Activated CD4-positive, alpha-beta T cell treated with anti-CD3 and anti-CD28 coated beads, Interleukin-2, amount 10 ng/mL, durations not matched to agents 7 days and 5 days (primary cell): Measurements from ENCODE around the gene OPHN1. TPM values are rescaled to one million over a fixed set of nuclear protein-coding genes. Genes with fewer than 3 reads are reported as not detected.

Experiments used
- CTCF ChIA-PET: fragments of 350-600 bp; sonication (Branson Sonifier 250); formaldehyde crosslinking; loops from one replicate; lab custom pipeline; 2021; ENCODE audit warnings: antibody characterized with exemption; lab: Charles Lee
- POLR2A ChIA-PET: fragments of 350-600 bp; sonication (Branson Sonifier 250); formaldehyde crosslinking; loops from one replicate; lab custom pipeline; 2021; ENCODE audit warnings: antibody characterized with exemption; lab: Charles Lee
- DNase-seq: peaks from one replicate; pipeline ENCODE4 v3.0.0-alpha.2; 2020
- H3K27ac Mint-ChIP-seq: one replicate; pipeline ENCODE4 v1.8.0; 2021; ENCODE audit warnings: mild to moderate bottlenecking, moderate library complexity, mixed read lengths
- H3K27me3 Mint-ChIP-seq: one replicate; pipeline ENCODE4 v1.8.0; 2021; ENCODE audit warnings: mixed read lengths
- H3K36me3 Mint-ChIP-seq: one replicate; pipeline ENCODE4 v1.8.0; 2021; ENCODE audit warnings: low read depth, mixed read lengths
- H3K4me1 Mint-ChIP-seq: one replicate; pipeline ENCODE4 v1.8.0; 2021; ENCODE audit warnings: mixed read lengths
- H3K4me3 Mint-ChIP-seq: one replicate; pipeline ENCODE4 v1.8.0; 2021; ENCODE audit warnings: mild to moderate bottlenecking, moderate library complexity, mixed read lengths
- H3K9me3 Mint-ChIP-seq: one replicate; pipeline ENCODE4 v1.8.0; 2021; ENCODE audit warnings: mixed read lengths
- total RNA-seq, 2 experiments: library from RNA; stranded (reverse); gene quantifications; one replicate each; pipeline ENCODE4 v1.2.3, GENCODE V29; 2021

The OPHN1 gene
- total RNA-seq, 2 experiments from 2014 or later, result 0.07 to 0.10 TPM

DNA sequence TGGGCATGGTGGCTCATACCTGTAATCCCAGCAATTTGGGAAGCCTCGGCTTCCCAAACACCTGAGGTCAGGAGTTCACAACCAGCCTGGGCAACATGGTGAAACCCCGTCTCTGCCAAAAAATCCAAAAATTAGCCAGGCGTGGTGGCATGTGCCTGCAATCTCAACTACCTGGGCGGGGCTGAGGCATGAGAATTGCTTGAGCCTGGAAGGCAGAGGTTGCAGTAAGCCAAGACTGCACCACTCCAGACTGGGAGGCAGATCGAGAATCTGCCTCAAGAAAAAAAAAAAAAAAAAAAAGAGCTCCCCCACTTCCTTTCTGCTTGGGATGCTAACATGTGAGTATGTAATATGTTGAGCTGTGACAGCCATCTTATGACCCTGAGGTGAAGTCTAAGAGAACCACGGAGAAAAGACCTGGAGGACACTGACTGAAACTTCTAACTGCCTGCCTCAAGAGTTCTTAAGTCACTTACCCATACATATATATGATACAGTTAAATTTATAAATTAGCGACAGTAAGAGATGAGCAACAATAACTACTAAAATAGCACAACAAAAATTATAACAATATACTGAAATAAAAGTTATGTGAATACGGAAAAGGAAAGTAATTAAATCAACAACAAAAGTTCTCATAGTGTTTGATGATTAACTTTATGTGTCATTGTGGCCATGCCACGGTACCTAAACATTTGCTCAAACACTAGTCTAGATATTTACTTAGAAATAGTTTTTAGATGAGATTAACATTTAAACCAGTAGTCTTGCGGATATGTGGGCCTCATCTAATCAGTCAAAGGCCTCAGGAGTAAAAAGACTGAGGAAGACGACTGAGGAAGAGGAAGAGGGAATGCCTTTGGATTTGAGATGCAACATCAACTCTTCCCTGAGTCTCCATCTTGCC lies 178.3 kb downstream of the OPHN1 start:
- H3K4me3 Mint-ChIP-seq, result no peak overlapping the region
- ChIA-PET POLR2A (no interaction called here), CTCF (no interaction called here)
- no peaks in the 10 kb centered on the region for H3K36me3 Mint-ChIP-seq
- H3K4me1 Mint-ChIP-seq, result no peaks in the 10 kb centered on the region
- H3K9me3 Mint-ChIP-seq, result no peaks in the 10 kb centered on the region
- no peak overlapping the region for H3K27ac Mint-ChIP-seq
- H3K27me3 Mint-ChIP-seq, result no peaks in the 10 kb centered on the region
- no peak for DNase-seq

- H3K36me3 Mint-ChIP-seq, result no peaks in the 10 kb centered on the region
- H3K27me3 Mint-ChIP-seq, result no peaks in the 10 kb centered on the region
- H3K4me1 Mint-ChIP-seq, result no peaks in the 10 kb centered on the region
- DNase-seq, result no peak
- H3K4me3 Mint-ChIP-seq, result no peak overlapping the region
- H3K27ac Mint-ChIP-seq, result no peak overlapping the region
- ChIA-PET CTCF (no interaction called here), POLR2A (no interaction called here)
- no peaks in the 10 kb centered on the region for H3K9me3 Mint-ChIP-seq
Observed at GRCh38 chrX:68252664-68253063, 180.6 kb downstream of the OPHN1 start.

GRCh38 chrX:68249903-68250302 lies 183.4 kb downstream of the OPHN1 start:
- Mint-ChIP-seq H3K4me3 (no peak overlapping the region), H3K27ac (no peak overlapping the region), H3K9me3 (no peaks in the 10 kb centered on the region), H3K36me3 (no peaks in the 10 kb centered on the region), H3K27me3 (no peaks in the 10 kb centered on the region), H3K4me1 (no peaks in the 10 kb centered on the region)
- ChIA-PET POLR2A (no interaction called here), CTCF (no interaction called here)
- DNase-seq, result no peak

DNA sequence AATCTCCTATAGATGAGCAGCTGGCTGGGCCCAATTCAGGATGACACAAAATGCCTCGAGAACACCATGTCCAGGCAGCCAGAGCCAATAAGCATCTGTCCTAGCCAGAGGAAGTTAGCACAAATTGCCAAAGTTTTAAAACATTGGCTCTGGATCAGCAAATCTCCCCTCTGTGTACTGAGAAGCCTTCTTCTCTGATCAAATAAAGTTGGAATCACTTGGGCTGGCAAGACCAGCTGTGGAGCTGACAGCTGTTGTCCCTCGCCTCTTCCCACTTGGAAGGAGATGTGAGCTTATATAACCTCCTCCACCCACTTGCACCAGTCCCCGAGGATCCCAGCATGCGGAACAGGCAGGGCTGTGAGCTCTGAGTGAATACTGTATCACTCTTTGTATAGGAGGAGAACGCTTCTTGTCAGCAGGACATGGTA lies 183.9 kb downstream of the OPHN1 start:
- Mint-ChIP-seq H3K4me1 (no peaks in the 10 kb centered on the region), H3K27me3 (no peaks in the 10 kb centered on the region), H3K27ac (no peak overlapping the region), H3K36me3 (no peaks in the 10 kb centered on the region), H3K9me3 (no peaks in the 10 kb centered on the region), H3K4me3 (no peak overlapping the region)
- ChIA-PET CTCF (no interaction called here), POLR2A (no interaction called here)
- DNase-seq, result no peak

DNA sequence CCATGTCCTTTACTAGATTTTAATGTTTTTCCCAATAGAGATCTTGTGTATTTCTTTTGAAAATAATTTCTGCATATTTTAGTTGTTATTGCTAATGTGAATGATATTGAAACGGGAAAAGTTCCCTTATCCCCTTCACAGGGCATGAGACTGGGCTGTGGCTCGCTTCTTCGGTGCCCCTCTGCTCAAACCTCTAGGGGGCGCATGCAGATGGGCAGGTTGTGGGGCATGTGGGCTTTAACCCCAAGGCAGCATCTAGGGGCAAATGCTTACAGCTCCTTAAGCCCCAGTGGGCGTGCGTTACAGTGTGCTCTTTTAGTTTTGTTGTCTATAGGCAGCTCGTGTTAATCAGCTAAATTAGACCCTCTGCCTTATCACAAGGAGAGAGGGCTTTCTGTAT lies 194.7 kb downstream of the OPHN1 start:
- Mint-ChIP-seq H3K27me3 (no peaks in the 10 kb centered on the region), H3K4me3 (no peak overlapping the region), H3K27ac (no peak overlapping the region), H3K36me3 (no peaks in the 10 kb centered on the region), H3K9me3 (no peaks in the 10 kb centered on the region), H3K4me1 (no peaks in the 10 kb centered on the region)
- ChIA-PET POLR2A (no interaction called here), CTCF (no interaction called here)
- no peak for DNase-seq

GRCh38 chrX:68234171-68234910 lies 199.0 kb downstream of the OPHN1 start:
- no peaks in the 10 kb centered on the region for H3K4me1 Mint-ChIP-seq
- no peaks in the 10 kb centered on the region for H3K36me3 Mint-ChIP-seq
- no peak for DNase-seq
- CTCF ChIA-PET, result no interaction called here
- H3K9me3 Mint-ChIP-seq, result no peaks in the 10 kb centered on the region
- POLR2A ChIA-PET, result no interaction called here
- no peak overlapping the region for H3K4me3 Mint-ChIP-seq
- no peaks in the 10 kb centered on the region for H3K27me3 Mint-ChIP-seq
- H3K27ac Mint-ChIP-seq, result no peak overlapping the region

- H3K27me3 Mint-ChIP-seq, result no peaks in the 10 kb centered on the region
Observed at GRCh38 chrX:68232206-68232605, 201.1 kb downstream of the OPHN1 start.

DNA sequence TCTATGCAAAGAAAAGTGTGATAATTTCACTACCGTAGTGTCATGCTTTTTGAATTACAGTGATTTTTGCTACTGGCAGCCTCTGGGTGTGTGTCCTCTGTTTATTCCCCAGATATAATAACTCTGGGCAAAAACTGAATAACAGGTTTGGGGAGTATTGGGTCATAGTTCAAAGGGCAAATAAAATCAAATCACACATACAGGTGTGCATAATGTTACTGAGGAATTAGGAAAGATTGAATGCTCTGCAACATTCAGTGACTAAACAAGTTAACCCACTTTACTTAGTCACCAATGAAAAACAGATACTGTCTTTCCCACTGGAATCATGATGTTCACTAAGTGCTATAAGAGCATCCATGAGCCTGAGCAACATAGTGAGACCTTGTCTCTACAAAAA lies 224.3 kb downstream of the OPHN1 start:
- no peaks in the 10 kb centered on the region for H3K27me3 Mint-ChIP-seq
- H3K4me3 Mint-ChIP-seq, result no peak overlapping the region
- H3K36me3 Mint-ChIP-seq, result no peaks in the 10 kb centered on the region
- ChIA-PET CTCF (no interaction called here), POLR2A (no interaction called here)
- no peaks in the 10 kb centered on the region for H3K9me3 Mint-ChIP-seq
- no peak for DNase-seq
- H3K4me1 Mint-ChIP-seq, result no peaks in the 10 kb centered on the region
- H3K27ac Mint-ChIP-seq, result no peak overlapping the region

More at GRCh38 chrX:68232206-68232605, 201.1 kb downstream of the OPHN1 start:
- CTCF ChIA-PET, result interaction anchor here (1.1 kb wide), 1 partner anchor 12 kb away, joined by 3 read pairs; no protein-coding TSS in a partner anchor
- Mint-ChIP-seq H3K36me3 (no peaks in the 10 kb centered on the region), H3K9me3 (peaks cover 2% of the 10 kb centered on the region), H3K4me1 (no peaks in the 10 kb centered on the region), H3K4me3 (no peak overlapping the region), H3K27ac (no peak overlapping the region)
- POLR2A ChIA-PET, result no interaction called here
- DNase-seq, result no peak

DNA sequence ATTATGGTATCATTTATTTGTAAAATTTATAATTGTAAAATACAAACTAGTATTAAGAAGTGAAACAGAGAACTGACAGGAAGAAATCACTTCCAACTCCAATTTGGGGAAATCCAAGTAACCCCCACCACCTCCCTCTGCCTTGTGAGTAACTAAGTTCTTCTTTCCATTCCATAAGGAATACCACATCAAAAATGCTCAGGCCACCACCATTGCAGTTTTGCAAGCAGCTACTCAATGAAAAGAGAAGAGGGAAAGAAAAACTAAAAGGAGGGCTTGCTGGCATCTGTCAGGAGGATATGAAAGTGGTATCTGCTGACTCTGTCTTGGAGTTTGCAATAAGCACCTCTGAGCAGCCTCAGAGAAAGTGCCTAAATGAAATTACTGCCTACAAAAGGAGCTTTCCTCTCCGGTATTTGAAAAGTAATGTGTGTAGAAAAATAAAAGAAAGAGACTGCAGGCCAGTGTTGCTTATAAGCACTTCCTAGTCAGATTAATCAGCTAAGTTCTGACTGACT lies 228.7 kb downstream of the OPHN1 start:
- Mint-ChIP-seq H3K4me1 (no peaks in the 10 kb centered on the region), H3K27ac (no peak overlapping the region), H3K36me3 (no peaks in the 10 kb centered on the region), H3K27me3 (no peaks in the 10 kb centered on the region), H3K4me3 (no peak overlapping the region), H3K9me3 (no peaks in the 10 kb centered on the region)
- ChIA-PET CTCF (no interaction called here), POLR2A (no interaction called here)
- no peak for DNase-seq

DNA sequence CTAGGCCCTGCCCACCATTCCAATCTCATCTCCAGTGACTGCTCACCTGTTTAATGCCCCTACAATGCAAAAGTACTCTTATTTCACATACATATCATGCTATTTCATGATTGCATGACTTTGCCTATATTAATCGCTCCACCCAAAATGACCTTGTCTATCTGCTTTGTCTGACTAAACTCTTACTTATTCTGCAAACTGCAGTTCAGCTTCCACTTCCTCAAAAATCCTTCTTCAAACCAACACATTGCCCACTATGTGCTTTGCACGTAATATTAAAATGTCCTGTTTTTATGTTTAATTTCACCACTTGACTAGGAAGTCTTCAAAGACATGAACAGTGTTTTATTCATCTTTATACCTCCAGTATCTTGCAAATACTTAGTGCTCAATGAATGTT lies 229.6 kb downstream of the OPHN1 start:
- CTCF ChIA-PET, result no interaction called here
- Mint-ChIP-seq H3K27me3 (no peaks in the 10 kb centered on the region), H3K27ac (no peak overlapping the region), H3K36me3 (no peaks in the 10 kb centered on the region), H3K4me3 (no peak overlapping the region), H3K9me3 (no peaks in the 10 kb centered on the region), H3K4me1 (no peaks in the 10 kb centered on the region)
- POLR2A ChIA-PET, result no interaction called here
- DNase-seq, result no peak

- no peak for DNase-seq
- Mint-ChIP-seq H3K9me3 (no peaks in the 10 kb centered on the region), H3K36me3 (no peaks in the 10 kb centered on the region), H3K27ac (no peak overlapping the region), H3K4me3 (no peak overlapping the region), H3K27me3 (no peaks in the 10 kb centered on the region), H3K4me1 (no peaks in the 10 kb centered on the region)
- CTCF ChIA-PET, result no interaction called here
- POLR2A ChIA-PET, result no interaction called here
Observed at GRCh38 chrX:68203211-68203610, 230.1 kb downstream of the OPHN1 start.

DNA sequence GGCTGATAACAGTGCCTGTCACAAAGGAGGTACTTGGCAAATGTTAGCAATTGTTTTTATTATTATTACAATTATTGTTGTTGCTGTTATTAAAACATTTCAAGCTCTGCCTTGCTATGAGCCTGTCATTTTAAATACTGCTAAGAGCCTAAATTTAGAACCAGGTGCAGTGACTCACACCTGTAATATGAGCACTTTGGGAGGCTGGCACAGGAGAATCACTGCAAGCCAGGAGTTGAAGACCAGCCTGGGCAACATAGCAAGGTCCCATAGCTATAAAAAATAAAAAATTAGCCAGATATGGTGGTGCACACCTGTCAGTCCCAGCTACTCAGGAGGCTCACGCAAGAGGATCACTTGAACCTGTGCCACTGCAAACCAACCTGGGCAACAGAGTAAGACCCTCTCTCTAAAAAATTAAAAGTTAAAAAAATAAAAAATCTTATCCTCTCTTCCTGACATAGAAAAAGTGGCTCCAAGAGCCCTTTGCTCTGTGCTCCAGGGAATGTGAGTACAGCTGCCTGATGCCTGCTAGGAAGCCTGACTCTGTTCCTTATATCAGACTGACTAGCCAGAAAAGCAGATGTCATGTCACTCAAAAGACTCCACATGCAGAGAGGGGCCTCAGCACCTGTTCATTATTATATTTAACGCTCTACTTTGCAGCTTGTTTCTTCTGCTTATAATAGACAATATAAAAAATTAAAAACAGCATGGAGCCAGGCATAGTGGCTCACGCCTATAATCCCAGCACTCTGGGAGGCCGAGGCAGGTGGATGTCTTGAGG lies 234.0 kb downstream of the OPHN1 start:
- Mint-ChIP-seq H3K27ac (no peak overlapping the region), H3K9me3 (no peaks in the 10 kb centered on the region), H3K4me1 (no peaks in the 10 kb centered on the region), H3K27me3 (no peaks in the 10 kb centered on the region), H3K4me3 (no peak overlapping the region), H3K36me3 (no peaks in the 10 kb centered on the region)
- CTCF ChIA-PET, result interaction anchor here (0.5 kb wide), 1 partner anchor 9 kb away, joined by 4 read pairs; no protein-coding TSS in a partner anchor
- no peak for DNase-seq
- POLR2A ChIA-PET, result no interaction called here
